Measurements from ENCODE around the gene NPTX1.

- no peak for TF ChIP-seq POLR2A (IDR thresholded peaks at IDR 0.05; ENCODE audit: low read depth, low read length)
- no peak for TF ChIP-seq TAF1 (IDR thresholded peaks at IDR 0.05; ENCODE audit: borderline replicate concordance, low read depth, low read length)
- no peak for TF ChIP-seq POLR2AphosphoS5 (IDR thresholded peaks at IDR 0.05; ENCODE audit: low read depth, low read length)
Observed at GRCh38 chr17:80438806-80439205, 37.6 kb downstream of the NPTX1 start.

All from GM12892 (cell line).